Heart right ventricle (tissue), 16 donors: Measurements from ENCODE around the gene PIGT. TPM values are rescaled to one million over a fixed set of nuclear protein-coding genes. Genes with fewer than 3 reads are reported as not detected.

Experiments
- ATAC-seq, 8 donors: fragments of 200-7000 bp; cut with Tn5 transposase; one replicate each; pipeline ENCODE4 v1.9.1; 2020; ENCODE audit warnings: mild to moderate bottlenecking in 8 of 8, moderate library complexity in 8 of 8, moderate number of reproducible peaks in 1 of 8
- DNase-seq, 2 donors: peaks; one replicate each; pipeline ENCODE4 v3.0.0-alpha.2; 2020
- H3K27ac ChIP-seq, 10 donors: fragments of 200-600 bp; sonication (generic) in 2 of 10; one replicate each; pipeline versions ENCODE4 v1.5.0 to v1.8.0; 2020 to 2022; ENCODE audit warnings: mild to moderate bottlenecking in 3 of 10
- H3K27me3 ChIP-seq, 7 donors: fragments of 200-600 bp; one replicate each; pipeline ENCODE4 v1.8.0; 2021 to 2022; ENCODE audit warnings: mild to moderate bottlenecking in 2 of 7
- H3K36me3 ChIP-seq, 9 donors: fragments of 200-600 bp; sonication (generic) in 1 of 9; one replicate each; pipeline versions ENCODE4 v1.5.0 to v1.8.0; 2020 to 2022; ENCODE audit warnings: mild to moderate bottlenecking in 2 of 9
- H3K4me1 ChIP-seq, 9 donors: fragments of 200-600 bp; sonication (generic) in 1 of 9; one replicate each; pipeline versions ENCODE4 v1.5.0 to v1.8.0; 2020 to 2022; ENCODE audit warnings: mild to moderate bottlenecking in 4 of 9
- H3K4me3 ChIP-seq, 10 donors: fragments of 200-600 bp; sonication (generic) in 2 of 10; one replicate each; pipeline versions ENCODE4 v1.5.0 to v1.8.0; 2020 to 2022; ENCODE audit warnings: mild to moderate bottlenecking in 7 of 10, moderate library complexity in 2 of 10
- H3K9me3 ChIP-seq, 11 donors: fragments of 200-600 bp in 10 of 11; sonication (generic) in 2 of 11; one replicate each; pipeline versions ENCODE4 v1.5.0 to v1.8.0; 2013 to 2022; ENCODE audit warnings: mild to moderate bottlenecking in 2 of 11, control low read depth in 1 of 11, moderate library complexity in 1 of 11
- CTCF ChIP-seq, 9 donors: fragments of 200-600 bp; sonication (generic) in 2 of 9; IDR thresholded peaks; one replicate each; pipeline versions ENCODE4 v1.5.0 to v1.8.0; 2021 to 2022; ENCODE audit warnings: antibody characterized with exemption in 9 of 9, mild to moderate bottlenecking in 5 of 9, moderate library complexity in 1 of 9
- WGBS, 2 donors: extraction: QIAGEN DNeasy Blood & Tissue Kit; methylation state at CpG; one replicate each; pipeline ENCODE4 v1.1.7; 2013; ENCODE audit warnings: inconsistent platforms in 1 of 2; 5-methylcytosine and 5-hydroxymethylcytosine counted together
- intact Hi-C, 10 donors: fragments of 100-400 bp; cut with DNase I; formaldehyde crosslinking; loops; one replicate each; pipeline versions ENCODE4 v1.11.1 to v1.14.2; 2022
- polyA plus RNA-seq, 2 donors: library from polyadenylated mRNA; stranded (reverse); fragments of 200-250 nt; gene quantifications; one replicate each; pipeline ENCODE4 v1.2.3, GENCODE V29; 2013
- total RNA-seq, 10 donors: library from RNA; stranded (reverse); fragmentation: NEBNext Ultra II Directional in 3 of 10; extraction: Animal tissue kit (Norgen Biotek cat#: 25700) in 3 of 10; gene quantifications; one replicate each; pipeline versions ENCODE4 v1.2.1 to v1.2.4, GENCODE V29; 2021 to 2023
- donor health status: Arrhythmogenic right ventricular cardiomyopathy.
- donor health status: ischemic (EF 13 %, LVEDD 7.1; RV severe dilation, severe dysfunction).
- donor health status: healthy with polysubstance abuse.
- donor health status: DM: no; HTN: yes; CAD: no.
- donor health status: DM: no; HTN: no; CAD: no.
- donor health status: ischemic (EF 25% LVEDD 6.9; RV normal size, moderate dysfunction).
- donor health status: ischemic (EF 25% LVEDD 5.7; RV mildly dilated, moderate dysfunction).
- donor health status: healthy.
- donor health status: DM: yes; HTN: yes; CAD: no.
- donor health status: Ischemic cardiomyopathy.
- donor health status: ischemic (EF 35%, LVEDD 5.7; RV mildly dilated, moderate dysfunction).
- donor health status: nonischemic (EF 11% LVEDD 7.7; RV severe dilation, severe dysfunction).
- donor health status: DM: yes; HTN: yes; CAD: no.
- donor health status: PGD.
- donor health status: ischemic (EF 29% LVEDD 5.4; RV normal size, mild dysfunction).
- donor health status: nonischemic (EF 23%, LVEDD 6.1; RV moderate dilation, normal function).

Gene PIGT
- total and polyA plus RNA-seq, 12 donors, result 72.9 to 221 (median 144) TPM

- DNase-seq (peak; percentile 91 to 92), ATAC-seq (peak; percentile 72 to 95 (median 92))
- Histone ChIP-seq H3K9me3 (no peaks in the 10 kb centered on the region), H3K27me3 (no peaks in the 10 kb centered on the region), H3K27ac (peak overlapping the region in 9 of 10 donors; percentile 39 to 85 (median 70)), H3K4me1 (peaks cover 0 to 27% (median 10%) of the 10 kb centered on the region in 9 donors), H3K4me3 (peak overlapping the region; percentile 22 to 66 (median 62)), H3K36me3 (peaks cover 0 to 11% (median 0%) of the 10 kb centered on the region in 9 donors)
- intact Hi-C loops, result loop anchor here (1.0 to 5.0 kb wide), 8 partner anchors 33 to 64 kb away; partner anchors contain the start of genes DBNDD2 (in 3 of the 10) and PIGT (in 1 of the 10)
- 7 to 9% methylated on average over 38 of the region's 38 CpGs for WGBS, 2 donors
- peak; percentile 82 to 96 (median 93) for TF ChIP-seq CTCF (IDR thresholded peaks at IDR 0.05)
Observed at GRCh38 chr20:45373353-45374100, 42.4 kb upstream of the PIGT start.

GRCh38 chr20:45374101-45374467 is 41.9 kb upstream of the PIGT start:
- peak in 2 of 9 donors; percentile 1 to 21 for TF ChIP-seq CTCF (IDR thresholded peaks at IDR 0.05)
- peaks cover 0 to 7% (median 0%) of the 10 kb centered on the region in 9 donors for H3K36me3 ChIP-seq
- DNase-seq (no peak), ATAC-seq (no peak)
- intact Hi-C loops, result loop anchor here (1.0 to 5.0 kb wide), 8 partner anchors 33 to 63 kb away; partner anchors contain the start of genes DBNDD2 (in 3 of the 10) and PIGT (in 1 of the 10)
- H3K9me3 ChIP-seq, result no peaks in the 10 kb centered on the region
- peaks cover 0 to 21% (median 10%) of the 10 kb centered on the region in 9 donors for H3K4me1 ChIP-seq
- WGBS, 2 donors, result 57 to 59% methylated on average over 9 of the region's 9 CpGs
- no peaks in the 10 kb centered on the region for H3K27me3 ChIP-seq
- H3K4me3 ChIP-seq, result peak overlapping the region in 9 of 10 donors; percentile 43 to 66 (median 64)
- peak overlapping the region in 8 of 10 donors; percentile 59 to 85 (median 70) for H3K27ac ChIP-seq

- H3K4me3 ChIP-seq, result no peak overlapping the region
- H3K9me3 ChIP-seq, result no peaks in the 10 kb centered on the region
- TF ChIP-seq CTCF (IDR thresholded peaks at IDR 0.05), result no peak
- H3K4me1 ChIP-seq, result peaks cover 0 to 19% (median 10%) of the 10 kb centered on the region in 9 donors
- no peaks in the 10 kb centered on the region for H3K27me3 ChIP-seq
- WGBS, 2 donors, result 96% methylated on average over 14 of the region's 14 CpGs
- intact Hi-C loops, result loop anchor here (1.0 to 5.0 kb wide), 8 partner anchors 32 to 62 kb away; partner anchors contain the start of genes DBNDD2 (in 3 of the 10) and PIGT (in 1 of the 10)
- H3K27ac ChIP-seq, result no peak overlapping the region
- ATAC-seq (no peak), DNase-seq (no peak)
- peaks cover 0 to 7% (median 0%) of the 10 kb centered on the region in 9 donors for H3K36me3 ChIP-seq
Observed at GRCh38 chr20:45374966-45375365, 41.0 kb upstream of the PIGT start.

- 81 to 87% methylated on average over 11 of the region's 11 CpGs for WGBS, 2 donors
- H3K4me1 ChIP-seq, result peaks cover 0 to 18% (median 10%) of the 10 kb centered on the region in 9 donors
- TF ChIP-seq CTCF (IDR thresholded peaks at IDR 0.05), result no peak
- no peaks in the 10 kb centered on the region for H3K9me3 ChIP-seq
- intact Hi-C loops, result no loop called here
- H3K36me3 ChIP-seq, result peaks cover 0 to 3% (median 0%) of the 10 kb centered on the region in 9 donors
- DNase-seq (no peak), ATAC-seq (no peak)
- no peak overlapping the region for H3K4me3 ChIP-seq
- H3K27ac ChIP-seq, result no peak overlapping the region
- no peaks in the 10 kb centered on the region for H3K27me3 ChIP-seq
Observed at GRCh38 chr20:45377269-45377668, 38.7 kb upstream of the PIGT start.
